HG03521 (cell line): ENCODE results near the gene SLC35B1.

Experiments
- ATAC-seq: cut with Tn5 transposase; IDR thresholded peaks from one replicate; pipeline ENCODE4 v1.9.1; 2021; ENCODE audit warnings: mild to moderate bottlenecking, moderate library complexity; ENCODE audit not compliant: unreplicated experiment

Gene SLC35B1

GRCh38 chr17:49707608-49708514 lies at the start of gene SLC35B1:
Gene SLC35B1 (minus strand): TSS chr17:49707964. CDS start chr17:49707833, 131 bp downstream.
- peak; percentile 92 for ATAC-seq

GRCh38 chr17:49757151-49757777 lies 49.5 kb upstream of the SLC35B1 start:
- no peak for ATAC-seq

- no peak for ATAC-seq
These were observed 48.8 kb upstream of the SLC35B1 start for GRCh38 chr17:49756323-49757150.

GRCh38 chr17:49755663-49756283 lies 48.0 kb upstream of the SLC35B1 start:
- no peak for ATAC-seq

- no peak for ATAC-seq
These were observed 46.2 kb upstream of the SLC35B1 start for GRCh38 chr17:49753959-49754391.

GRCh38 chr17:49752508-49752907 lies 44.7 kb upstream of the SLC35B1 start:
- no peak for ATAC-seq

GRCh38 chr17:49749730-49750129 lies 42.0 kb upstream of the SLC35B1 start:
- no peak for ATAC-seq

- ATAC-seq: peak; percentile 77
These were observed 41.0 kb upstream of the SLC35B1 start for GRCh38 chr17:49748791-49749190.

- ATAC-seq: no peak
These were observed 40.5 kb upstream of the SLC35B1 start for GRCh38 chr17:49748223-49748622.

GRCh38 chr17:49747632-49748031 lies 39.9 kb upstream of the SLC35B1 start:
- ATAC-seq: no peak

- ATAC-seq: peak; percentile 41
These were observed 39.2 kb upstream of the SLC35B1 start for GRCh38 chr17:49746791-49747490.

- ATAC-seq: no peak
These were observed 37.7 kb upstream of the SLC35B1 start for GRCh38 chr17:49745175-49746139.

- ATAC-seq: no peak
These were observed 34.4 kb upstream of the SLC35B1 start for GRCh38 chr17:49742166-49742638.

- ATAC-seq: no peak
These were observed 33.9 kb upstream of the SLC35B1 start for GRCh38 chr17:49741692-49742076.

GRCh38 chr17:49741009-49741691 lies 33.4 kb upstream of the SLC35B1 start:
- no peak for ATAC-seq

- ATAC-seq: peak; percentile 60
These were observed 32.0 kb upstream of the SLC35B1 start for GRCh38 chr17:49739641-49740271.

GRCh38 chr17:49738456-49739163 lies 30.8 kb upstream of the SLC35B1 start:
- ATAC-seq: no peak
